ENCODE results near the gene IDH2.
"Not testable (repeated sequence)": the region's sequence is repeated elsewhere in the genome, so short reads cannot be mapped to it uniquely, and the experiment has no call there.

The IDH2 gene

GRCh38 chr15:90074916-90075315, 27.4 kb downstream of the IDH2 start:
- H4K20me1 ChIP-seq (ENCODE audit: insufficient read depth) = no peaks in the 10 kb centered on the region
- H3K79me2 ChIP-seq (ENCODE audit: insufficient read depth, low read depth) = 0 out of 2 replicates have a peak, but pooled peaks cover 6% of the 10 kb centered on the region
- H3K9ac ChIP-seq = peak overlapping the region; percentile 39; the same call in 1 of the 2 replicates
- TF ChIP-seq, protein P1, sequence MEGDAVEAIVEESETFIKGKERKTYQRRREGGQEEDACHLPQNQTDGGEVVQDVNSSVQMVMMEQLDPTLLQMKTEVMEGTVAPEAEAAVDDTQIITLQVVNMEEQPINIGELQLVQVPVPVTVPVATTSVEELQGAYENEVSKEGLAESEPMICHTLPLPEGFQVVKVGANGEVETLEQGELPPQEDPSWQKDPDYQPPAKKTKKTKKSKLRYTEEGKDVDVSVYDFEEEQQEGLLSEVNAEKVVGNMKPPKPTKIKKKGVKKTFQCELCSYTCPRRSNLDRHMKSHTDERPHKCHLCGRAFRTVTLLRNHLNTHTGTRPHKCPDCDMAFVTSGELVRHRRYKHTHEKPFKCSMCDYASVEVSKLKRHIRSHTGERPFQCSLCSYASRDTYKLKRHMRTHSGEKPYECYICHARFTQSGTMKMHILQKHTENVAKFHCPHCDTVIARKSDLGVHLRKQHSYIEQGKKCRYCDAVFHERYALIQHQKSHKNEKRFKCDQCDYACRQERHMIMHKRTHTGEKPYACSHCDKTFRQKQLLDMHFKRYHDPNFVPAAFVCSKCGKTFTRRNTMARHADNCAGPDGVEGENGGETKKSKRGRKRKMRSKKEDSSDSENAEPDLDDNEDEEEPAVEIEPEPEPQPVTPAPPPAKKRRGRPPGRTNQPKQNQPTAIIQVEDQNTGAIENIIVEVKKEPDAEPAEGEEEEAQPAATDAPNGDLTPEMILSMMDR (conservative IDR thresholded peaks at IDR 0.05; ENCODE audit: low read depth, low read length) = no peak
- H2AFZ ChIP-seq (ENCODE audit: low read depth) = no peak overlapping the region
- no peak overlapping the region for H3K4me3 ChIP-seq (IDR thresholded peaks at IDR 0.05; ENCODE audit: insufficient read depth, low read depth, low read length)
- H3K27ac ChIP-seq = peak overlapping the region; percentile 77
- H3K36me3 ChIP-seq (ENCODE audit: insufficient read depth) = no peaks in the 10 kb centered on the region
- no peaks in the 10 kb centered on the region for H3K27me3 ChIP-seq (ENCODE audit: insufficient read depth, low read depth)
- H3K4me1 ChIP-seq (ENCODE audit: low read depth, poor library complexity, severe bottlenecking) = peaks cover 71% of the 10 kb centered on the region
- peak overlapping the region; percentile 92 for H3K4me2 ChIP-seq

DNA sequence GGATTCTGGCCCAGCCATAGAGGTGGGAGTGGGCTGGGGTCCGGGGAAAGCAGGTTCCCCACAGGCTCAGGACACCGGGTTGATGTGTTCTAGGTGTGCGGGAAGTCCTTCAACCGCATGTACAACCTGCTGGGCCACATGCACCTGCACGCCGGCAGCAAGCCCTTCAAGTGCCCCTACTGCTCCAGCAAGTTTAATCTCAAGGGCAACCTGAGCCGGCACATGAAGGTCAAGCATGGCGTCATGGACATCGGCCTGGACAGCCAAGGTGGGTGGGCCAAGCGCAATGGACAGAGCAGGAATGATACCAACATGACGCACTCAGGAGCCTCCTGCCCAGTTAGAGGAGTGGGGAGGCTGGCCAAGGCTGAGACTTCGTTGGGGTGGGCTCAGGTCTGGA, 28.2 kb downstream of the IDH2 start:
- peaks cover 80% of the 10 kb centered on the region for H3K4me1 ChIP-seq (ENCODE audit: low read depth, poor library complexity, severe bottlenecking)
- peak overlapping the region; percentile 77; the same call in 1 of the 2 replicates for H3K27ac ChIP-seq
- 0 out of 2 replicates have a peak, but pooled peaks cover 11% of the 10 kb centered on the region for H3K79me2 ChIP-seq (ENCODE audit: insufficient read depth, low read depth)
- no peaks in the 10 kb centered on the region for H3K27me3 ChIP-seq (ENCODE audit: insufficient read depth, low read depth)
- H2AFZ ChIP-seq (ENCODE audit: low read depth) = no peak overlapping the region
- no peaks in the 10 kb centered on the region for H3K36me3 ChIP-seq (ENCODE audit: insufficient read depth)
- no peak overlapping the region for H3K4me3 ChIP-seq (IDR thresholded peaks at IDR 0.05; ENCODE audit: insufficient read depth, low read depth, low read length)
- peak overlapping the region; percentile 92; the same call in 1 of the 2 replicates for H3K4me2 ChIP-seq
- H4K20me1 ChIP-seq (ENCODE audit: insufficient read depth) = no peaks in the 10 kb centered on the region
- no peak overlapping the region; the same call in 1 of the 2 replicates for H3K9ac ChIP-seq
- TF ChIP-seq, protein P1 (conservative IDR thresholded peaks at IDR 0.05; ENCODE audit: low read depth, low read length) = no peak

GRCh38 chr15:90072978-90073640, 29.2 kb downstream of the IDH2 start:
- Histone ChIP-seq H3K9ac (peak overlapping the region; percentile 41; the same call in 1 of the 2 replicates), H3K79me2 (ENCODE audit: insufficient read depth, low read depth) (peaks cover 11% of the 10 kb centered on the region; the same call in 1 of the 2 replicates), H3K4me2 (peak overlapping the region; percentile 92), H3K27me3 (ENCODE audit: insufficient read depth, low read depth) (no peaks in the 10 kb centered on the region), H3K4me1 (ENCODE audit: low read depth, poor library complexity, severe bottlenecking) (peaks cover 81% of the 10 kb centered on the region), H4K20me1 (ENCODE audit: insufficient read depth) (no peaks in the 10 kb centered on the region), H3K36me3 (ENCODE audit: insufficient read depth) (no peaks in the 10 kb centered on the region), H3K27ac (peak overlapping the region; percentile 77), H2AFZ (ENCODE audit: low read depth) (peak overlapping the region; percentile 47), H3K4me3 (IDR thresholded peaks at IDR 0.05; ENCODE audit: insufficient read depth, low read depth, low read length) (no peak overlapping the region)
- TF ChIP-seq, protein P1 (conservative IDR thresholded peaks at IDR 0.05; ENCODE audit: low read depth, low read length) = no peak; the same call in 1 of the 2 replicates

DNA sequence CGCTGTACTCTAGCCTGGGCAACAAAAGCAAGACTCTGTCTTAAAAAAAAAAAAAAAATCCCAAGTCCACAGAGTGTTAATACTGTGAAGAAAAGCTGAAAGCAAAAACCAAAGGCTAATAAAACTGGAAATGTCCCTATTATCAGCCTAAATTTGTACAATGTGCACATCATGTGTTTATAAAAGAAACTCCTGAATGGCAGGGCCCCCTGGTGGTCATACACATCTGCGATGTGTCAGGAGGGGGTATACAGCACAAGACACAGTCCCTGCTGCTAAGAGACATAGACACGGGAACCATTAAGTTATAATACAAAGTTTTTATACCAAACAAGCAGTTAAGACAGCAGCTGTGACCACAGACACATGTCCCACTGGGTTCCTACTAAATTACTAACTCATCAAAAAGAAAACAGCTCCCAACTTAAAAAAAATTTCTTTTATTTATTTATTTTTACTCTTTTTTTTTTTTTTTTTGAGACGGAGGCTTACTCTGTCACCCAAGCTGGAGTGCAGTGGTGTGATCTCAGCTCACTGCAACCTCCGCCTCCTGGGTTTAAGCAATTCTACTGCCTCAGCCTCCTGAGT, 31.0 kb downstream of the IDH2 start:
- Histone ChIP-seq H3K27me3 (ENCODE audit: insufficient read depth, low read depth) (no peaks in the 10 kb centered on the region), H3K36me3 (ENCODE audit: insufficient read depth) (no peaks in the 10 kb centered on the region), H3K4me2 (peak overlapping the region; percentile 92), H3K9ac (peak overlapping the region; percentile 16; the same call in 1 of the 2 replicates), H4K20me1 (ENCODE audit: insufficient read depth) (no peaks in the 10 kb centered on the region), H3K4me3 (IDR thresholded peaks at IDR 0.05; ENCODE audit: insufficient read depth, low read depth, low read length) (no peak overlapping the region), H2AFZ (ENCODE audit: low read depth) (no peak overlapping the region), H3K79me2 (ENCODE audit: insufficient read depth, low read depth) (peaks cover 11% of the 10 kb centered on the region; the same call in 1 of the 2 replicates), H3K4me1 (ENCODE audit: low read depth, poor library complexity, severe bottlenecking) (peaks cover 74% of the 10 kb centered on the region), H3K27ac (peak overlapping the region; percentile 77)
- TF ChIP-seq, protein P1 (conservative IDR thresholded peaks at IDR 0.05; ENCODE audit: low read depth, low read length) = peak; percentile 72

DNA sequence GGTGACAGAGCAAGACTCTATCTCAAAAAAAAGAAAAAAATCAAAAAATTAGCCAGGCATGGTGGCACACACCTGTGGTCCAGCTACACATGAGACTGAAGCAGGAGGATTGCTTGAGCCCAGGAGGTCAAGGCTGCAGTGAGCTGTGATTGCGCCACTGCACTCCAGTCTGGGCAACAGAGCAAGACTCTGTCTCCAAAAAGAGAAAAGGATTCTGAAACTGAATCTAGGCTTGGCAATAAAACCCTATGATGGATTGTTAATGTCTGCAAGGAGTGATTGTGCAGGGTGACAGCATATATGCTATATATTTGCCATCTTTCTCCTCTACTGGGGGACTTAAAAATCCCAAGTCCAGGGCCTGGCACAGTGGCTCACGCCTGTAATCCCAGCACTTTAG, 31.6 kb downstream of the IDH2 start:
- Histone ChIP-seq H3K79me2 (ENCODE audit: insufficient read depth, low read depth) (peaks cover 11% of the 10 kb centered on the region; the same call in 1 of the 2 replicates), H3K27ac (peak overlapping the region; percentile 77), H3K9ac (peak overlapping the region; percentile 16; the same call in 1 of the 2 replicates), H3K4me1 (ENCODE audit: low read depth, poor library complexity, severe bottlenecking) (peaks cover 67% of the 10 kb centered on the region), H3K4me2 (peak overlapping the region; percentile 66)
- not testable (repeated sequence) for H3K27me3 ChIP-seq (ENCODE audit: insufficient read depth, low read depth); H2AFZ ChIP-seq (ENCODE audit: low read depth); H3K4me3 ChIP-seq (IDR thresholded peaks at IDR 0.05; ENCODE audit: insufficient read depth, low read depth, low read length); H3K36me3 ChIP-seq (ENCODE audit: insufficient read depth); H4K20me1 ChIP-seq (ENCODE audit: insufficient read depth)
